ENCODE results near the gene RBBP8NL.

RBBP8NL gene

DNA sequence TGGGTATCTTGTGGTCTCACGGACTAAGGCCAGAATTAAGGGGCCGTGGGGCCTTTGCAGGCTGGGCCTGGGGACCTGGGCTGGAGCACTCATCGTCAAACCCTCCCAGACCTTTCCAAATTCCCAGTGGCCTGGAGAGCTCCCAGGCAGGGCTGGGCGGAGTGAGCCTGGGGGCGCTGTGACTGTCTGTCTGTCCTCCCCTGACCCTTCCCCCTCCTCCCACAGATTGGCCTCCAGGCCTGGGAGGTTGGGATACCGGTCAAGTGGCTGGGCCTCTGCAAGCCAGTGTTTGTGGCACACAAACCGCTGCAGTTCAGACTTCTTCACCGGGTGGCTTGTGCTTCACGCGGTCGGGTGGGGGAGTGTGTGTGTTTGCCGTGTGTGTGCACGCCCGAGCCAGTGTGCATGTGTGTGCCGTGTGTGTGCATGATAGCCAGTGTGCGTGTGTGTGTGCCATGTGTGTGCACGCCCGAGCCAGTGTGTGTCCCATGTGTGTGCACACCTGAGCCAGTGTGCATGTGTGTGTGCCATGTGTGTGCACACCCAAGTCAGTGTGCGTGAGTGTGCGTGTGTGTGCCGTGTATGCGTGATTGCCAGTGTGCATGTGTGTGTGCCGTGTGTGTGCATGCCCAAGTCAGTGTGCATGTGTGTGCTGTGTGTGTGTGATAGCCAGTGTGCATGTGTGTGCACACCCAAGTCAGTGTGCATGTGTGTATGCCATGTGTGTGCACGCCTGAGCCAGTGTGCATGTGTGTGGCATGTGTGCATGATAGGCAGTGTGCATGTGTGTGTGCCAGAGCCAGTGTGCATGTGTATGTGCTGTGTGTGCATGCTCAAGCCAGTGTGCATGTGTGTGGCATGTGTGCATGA, 6.3 kb downstream of the RBBP8NL start:
- no peaks in the 10 kb centered on the region for H3K36me3 ChIP-seq (ENCODE audit: insufficient read depth, low read length)
- no peak overlapping the region for H3K9ac ChIP-seq (ENCODE audit: low read depth, low read length)
- no peaks in the 10 kb centered on the region for H3K9me3 ChIP-seq (ENCODE audit: insufficient read depth, low read length, severe bottlenecking)
- no peak overlapping the region for H3K4me3 ChIP-seq (ENCODE audit: low read depth in 1 of 2, low read length in 2 of 2)
- H3K79me2 ChIP-seq (ENCODE audit: insufficient read depth, low read length): no peaks in the 10 kb centered on the region
- no peaks in the 10 kb centered on the region for H3K27me3 ChIP-seq (ENCODE audit: insufficient read depth, low read length, poor library complexity)
- no peak overlapping the region for H2AFZ ChIP-seq (ENCODE audit: low read depth, low read length)
- TF ChIP-seq, protein P1, sequence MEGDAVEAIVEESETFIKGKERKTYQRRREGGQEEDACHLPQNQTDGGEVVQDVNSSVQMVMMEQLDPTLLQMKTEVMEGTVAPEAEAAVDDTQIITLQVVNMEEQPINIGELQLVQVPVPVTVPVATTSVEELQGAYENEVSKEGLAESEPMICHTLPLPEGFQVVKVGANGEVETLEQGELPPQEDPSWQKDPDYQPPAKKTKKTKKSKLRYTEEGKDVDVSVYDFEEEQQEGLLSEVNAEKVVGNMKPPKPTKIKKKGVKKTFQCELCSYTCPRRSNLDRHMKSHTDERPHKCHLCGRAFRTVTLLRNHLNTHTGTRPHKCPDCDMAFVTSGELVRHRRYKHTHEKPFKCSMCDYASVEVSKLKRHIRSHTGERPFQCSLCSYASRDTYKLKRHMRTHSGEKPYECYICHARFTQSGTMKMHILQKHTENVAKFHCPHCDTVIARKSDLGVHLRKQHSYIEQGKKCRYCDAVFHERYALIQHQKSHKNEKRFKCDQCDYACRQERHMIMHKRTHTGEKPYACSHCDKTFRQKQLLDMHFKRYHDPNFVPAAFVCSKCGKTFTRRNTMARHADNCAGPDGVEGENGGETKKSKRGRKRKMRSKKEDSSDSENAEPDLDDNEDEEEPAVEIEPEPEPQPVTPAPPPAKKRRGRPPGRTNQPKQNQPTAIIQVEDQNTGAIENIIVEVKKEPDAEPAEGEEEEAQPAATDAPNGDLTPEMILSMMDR (IDR thresholded peaks at IDR 0.05; ENCODE audit: borderline replicate concordance, extremely low read depth, low read length, poor library complexity, severe bottlenecking): no peak
- no peak for TF ChIP-seq EZH2 (IDR thresholded peaks at IDR 0.05; ENCODE audit: borderline replicate concordance, low read depth, low read length, severe bottlenecking)
- peaks cover 12% of the 10 kb centered on the region for H4K20me1 ChIP-seq (ENCODE audit: insufficient read depth, low read length)
- H3K27ac ChIP-seq (ENCODE audit: low read length): no peak overlapping the region
- ATAC-seq (ENCODE audit: insufficient read depth, low read depth) (no peak), DNase-seq (no peak)
- H3K4me1 ChIP-seq (ENCODE audit: insufficient read depth, low read length): no peaks in the 10 kb centered on the region
- no peak overlapping the region for H3K4me2 ChIP-seq (ENCODE audit: insufficient read depth, low read length)

DNA sequence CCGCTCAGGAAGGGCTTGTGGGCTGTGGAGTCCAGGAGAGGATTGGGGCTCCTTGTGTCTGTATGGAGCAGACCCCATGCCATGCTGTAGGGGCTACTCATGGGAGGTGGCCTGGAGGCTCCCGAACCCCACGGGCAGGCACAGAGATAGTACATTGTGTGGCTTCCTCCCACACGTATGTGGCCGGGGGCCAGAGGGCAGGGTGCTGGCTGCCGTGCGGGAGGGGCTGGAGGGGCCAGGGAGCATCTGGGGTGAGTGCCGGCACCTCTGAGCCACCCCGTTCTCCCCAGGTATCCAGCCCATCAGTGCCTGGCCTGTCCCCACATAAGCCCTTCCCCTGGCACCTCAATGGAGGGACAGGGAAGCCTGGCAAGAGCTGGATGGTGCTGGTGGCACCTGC, 7.6 kb downstream of the RBBP8NL start:
- no peak overlapping the region for H3K9ac ChIP-seq (ENCODE audit: low read depth, low read length)
- no peaks in the 10 kb centered on the region for H3K36me3 ChIP-seq (ENCODE audit: insufficient read depth, low read length)
- no peak overlapping the region for H3K4me3 ChIP-seq (ENCODE audit: low read depth in 1 of 2, low read length in 2 of 2)
- H3K27ac ChIP-seq (ENCODE audit: low read length): no peak overlapping the region
- H3K9me3 ChIP-seq (ENCODE audit: insufficient read depth, low read length, severe bottlenecking): no peaks in the 10 kb centered on the region
- DNase-seq: no peak
- TF ChIP-seq EZH2 (IDR thresholded peaks at IDR 0.05; ENCODE audit: borderline replicate concordance, low read depth, low read length, severe bottlenecking): no peak
- TF ChIP-seq, protein P1 (IDR thresholded peaks at IDR 0.05; ENCODE audit: borderline replicate concordance, extremely low read depth, low read length, poor library complexity, severe bottlenecking): no peak
- peaks cover 9% of the 10 kb centered on the region for H4K20me1 ChIP-seq (ENCODE audit: insufficient read depth, low read length)
- no peaks in the 10 kb centered on the region for H3K27me3 ChIP-seq (ENCODE audit: insufficient read depth, low read length, poor library complexity)
- ATAC-seq (ENCODE audit: insufficient read depth, low read depth): no peak
- no peak overlapping the region for H3K4me2 ChIP-seq (ENCODE audit: insufficient read depth, low read length)
- H3K4me1 ChIP-seq (ENCODE audit: insufficient read depth, low read length): no peaks in the 10 kb centered on the region
- H2AFZ ChIP-seq (ENCODE audit: low read depth, low read length): no peak overlapping the region
- H3K79me2 ChIP-seq (ENCODE audit: insufficient read depth, low read length): no peaks in the 10 kb centered on the region

DNA sequence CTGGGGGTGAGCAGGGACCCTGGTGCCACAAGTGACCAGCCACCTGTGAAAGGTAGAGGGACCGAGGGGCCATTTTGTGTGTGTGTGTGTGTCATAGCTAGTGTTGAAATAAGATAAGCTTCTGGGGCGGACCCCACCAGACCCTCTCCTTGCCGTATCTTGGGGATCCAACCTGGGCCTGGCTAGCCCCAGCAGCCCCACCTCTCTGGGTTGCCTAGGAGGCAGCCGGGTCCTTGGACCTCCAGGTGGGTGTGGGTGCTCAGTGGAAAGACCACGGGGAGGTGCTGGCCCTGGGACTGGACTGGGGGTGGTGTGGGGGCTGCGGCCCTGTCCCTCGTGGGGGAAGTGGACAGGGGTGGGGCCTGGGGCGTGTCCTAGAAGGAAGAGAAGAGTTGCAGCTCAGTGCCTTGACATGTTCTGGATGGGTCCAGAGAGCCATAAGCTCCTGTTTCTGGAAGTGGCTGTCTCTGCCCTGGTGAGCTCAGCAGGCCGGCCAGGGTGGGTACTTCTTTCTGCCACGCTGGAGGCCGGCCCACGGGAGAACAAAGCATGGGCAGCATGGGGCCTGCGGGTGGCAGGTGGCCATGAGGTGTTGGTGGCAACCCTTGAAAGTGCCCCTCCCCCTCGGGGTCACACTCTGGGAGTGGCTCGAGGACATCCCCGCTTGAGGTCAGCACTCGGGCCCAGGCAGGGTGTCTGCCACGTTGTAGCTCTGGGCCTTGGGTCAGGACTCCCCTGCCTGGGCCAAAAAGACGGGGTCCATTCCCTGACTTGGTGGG, 8.4 kb downstream of the RBBP8NL start:
- Histone ChIP-seq H3K4me2 (ENCODE audit: insufficient read depth, low read length) (no peak overlapping the region), H3K9me3 (ENCODE audit: insufficient read depth, low read length, severe bottlenecking) (no peaks in the 10 kb centered on the region), H4K20me1 (ENCODE audit: insufficient read depth, low read length) (peaks cover 9% of the 10 kb centered on the region), H3K4me3 (ENCODE audit: low read depth in 1 of 2, low read length in 2 of 2) (no peak overlapping the region), H2AFZ (ENCODE audit: low read depth, low read length) (no peak overlapping the region), H3K27ac (ENCODE audit: low read length) (no peak overlapping the region), H3K27me3 (ENCODE audit: insufficient read depth, low read length, poor library complexity) (no peaks in the 10 kb centered on the region), H3K79me2 (ENCODE audit: insufficient read depth, low read length) (no peaks in the 10 kb centered on the region), H3K4me1 (ENCODE audit: insufficient read depth, low read length) (no peaks in the 10 kb centered on the region), H3K36me3 (ENCODE audit: insufficient read depth, low read length) (no peaks in the 10 kb centered on the region), H3K9ac (ENCODE audit: low read depth, low read length) (no peak overlapping the region)
- no peak for DNase-seq
- TF ChIP-seq, protein P1 (IDR thresholded peaks at IDR 0.05; ENCODE audit: borderline replicate concordance, extremely low read depth, low read length, poor library complexity, severe bottlenecking): no peak
- TF ChIP-seq EZH2 (IDR thresholded peaks at IDR 0.05; ENCODE audit: borderline replicate concordance, low read depth, low read length, severe bottlenecking): no peak
- no peak for ATAC-seq (ENCODE audit: insufficient read depth, low read depth)

All from DND-41 (cell line).